H1 (cell line): ENCODE data around the gene MED12L. TPM values are rescaled to one million over a fixed set of nuclear protein-coding genes. Genes with fewer than 3 reads are reported as not detected.

ENCODE experiments used
- CTCF ChIA-PET: fragments of 300-600 bp; sonication (Branson Sonifier 250); formaldehyde crosslinking; loops from one replicate; lab custom pipeline; 2021; ENCODE audit not compliant: partially characterized antibody; lab: Charles Lee
- POLR2A ChIA-PET: fragments of 300-600 bp; sonication (Branson Sonifier 250); formaldehyde crosslinking; loops from one replicate; lab custom pipeline; 2021; ENCODE audit warnings: inconsistent platforms; ENCODE audit not compliant: partially characterized antibody; lab: Charles Lee
- DNase-seq, 2 experiments: peaks; one replicate each; pipeline versions ENCODE4 v3.0.0 to v3.0.0-alpha.2; 2010 to 2022; ENCODE audit warnings: low spot score in 2 of 2, low read depth in 1 of 2, mixed read lengths in 1 of 2
- FAIRE-seq: peaks from 2 replicates; lab custom pipeline; 2011; peaks lifted over from hg19 to GRCh38; lab: Jason Lieb, UNC
- H2AFZ ChIP-seq: 2 replicates; pipeline ENCODE4 v1.8.1; 2012; ENCODE audit warnings: low read length, inconsistent platforms
- H2AK5ac ChIP-seq: 2 replicates; pipeline ENCODE4 v1.6.1; 2013; ENCODE audit warnings: low read depth, low read length
- H2BK120ac ChIP-seq: replicated peaks from 2 replicates; pipeline ENCODE3; 2013; ENCODE audit warnings: low read depth, low read length, inconsistent platforms
- H2BK12ac ChIP-seq: 2 replicates; pipeline ENCODE4 v1.6.1; 2013; ENCODE audit warnings: low read depth, low read length
- H2BK15ac ChIP-seq: 2 replicates; pipeline ENCODE4 v1.6.1; 2013; ENCODE audit warnings: low read length
- H2BK20ac ChIP-seq: 2 replicates; pipeline ENCODE4 v1.6.1; 2013; ENCODE audit warnings: low read length
- H2BK5ac ChIP-seq: 2 replicates; pipeline ENCODE4 v1.6.1; 2013; ENCODE audit warnings: low read depth, low read length
- H3K14ac ChIP-seq: 2 replicates; pipeline ENCODE4 v1.6.1; 2013; ENCODE audit warnings: inconsistent platforms; ENCODE audit not compliant: insufficient read length
- H3K18ac ChIP-seq: 2 replicates; pipeline ENCODE4 v1.6.1; 2013; ENCODE audit warnings: low read length; ENCODE audit errors: extremely low read depth
- H3K23ac ChIP-seq: 2 replicates; pipeline ENCODE4 v1.6.1; 2013; ENCODE audit warnings: inconsistent platforms; ENCODE audit not compliant: insufficient read length
- H3K23me2 ChIP-seq: 2 replicates; pipeline ENCODE4 v1.6.1; 2013; ENCODE audit warnings: low read depth, low read length
- H3K27ac ChIP-seq: 2 replicates; pipeline ENCODE4 v1.6.1; 2011; ENCODE audit warnings: low read depth, low read length, inconsistent platforms
- H3K27me3 ChIP-seq, 4 experiments: replicated peaks in 1 of 4; 1 replicate in 1 of 4; 2 replicates in 3 of 4; pipeline versions ENCODE4 v1.6.1 to v1.8.1; 2011 to 2013; ENCODE audit warnings: low read length in 3 of 4, mild to moderate bottlenecking in 3 of 4, inconsistent platforms in 2 of 4, mixed read lengths in 2 of 4, moderate library complexity in 1 of 4; ENCODE audit not compliant: control insufficient read depth in 3 of 4, insufficient read depth in 3 of 4; ENCODE audit errors: extremely low read depth in 1 of 4
- H3K36me3 ChIP-seq, 4 experiments: 2 replicates each; pipeline versions ENCODE4 v1.6.1 to v1.8.1; 2011 to 2013; ENCODE audit warnings: mild to moderate bottlenecking in 4 of 4, low read length in 3 of 4, moderate library complexity in 2 of 4, control low read depth in 1 of 4, inconsistent platforms in 1 of 4; ENCODE audit not compliant: insufficient read depth in 4 of 4, control insufficient read depth in 2 of 4
- H3K4ac ChIP-seq: replicated peaks from 2 replicates; pipeline ENCODE3; 2013; ENCODE audit warnings: low read length, low read depth, mixed read lengths, inconsistent platforms; ENCODE audit not compliant: insufficient read length
- H3K4me1 ChIP-seq, 4 experiments: replicated peaks in 1 of 4; 1 replicate in 1 of 4; 2 replicates in 3 of 4; pipeline versions ENCODE4 v1.6.1 to v1.8.1; 2011 to 2013; ENCODE audit warnings: low read length in 3 of 4, inconsistent platforms in 2 of 4, mixed read lengths in 1 of 4; ENCODE audit not compliant: insufficient read depth in 4 of 4, control insufficient read depth in 3 of 4
- H3K4me2 ChIP-seq, 2 experiments: 2 replicates each; pipeline versions ENCODE4 v1.6.1 to v1.8.1; 2011 to 2013; ENCODE audit warnings: low read depth in 2 of 2, low read length in 2 of 2, control low read depth in 1 of 2, inconsistent platforms in 1 of 2, mild to moderate bottlenecking in 1 of 2; ENCODE audit not compliant: insufficient read depth in 1 of 2
- H3K4me3 ChIP-seq, 4 experiments: fragments of 200-600, 300-600 bp in 1 of 4; sonication (generic), shearing (Covaris generic), sonication (Bioruptor Twin) in 1 of 4; 2 replicates each; pipeline versions ENCODE4 v1.5.1 to v1.8.1; 2011 to 2016; ENCODE audit warnings: low read length in 4 of 4, low read depth in 3 of 4, control low read depth in 2 of 4, inconsistent platforms in 2 of 4, mild to moderate bottlenecking in 2 of 4, mixed read lengths in 1 of 4, moderate library complexity in 1 of 4; ENCODE audit not compliant: insufficient read depth in 2 of 4; ENCODE audit errors: extremely low read depth in 1 of 4
- H3K56ac ChIP-seq: replicated peaks from 2 replicates; pipeline ENCODE3; 2013; ENCODE audit warnings: low read depth, mild to moderate bottlenecking, mixed read lengths, low read length, inconsistent platforms; ENCODE audit not compliant: insufficient read length
- H3K79me1 ChIP-seq: 2 replicates; pipeline ENCODE4 v1.6.1; 2013; ENCODE audit warnings: low read depth, low read length, control low read depth
- H3K79me2 ChIP-seq, 2 experiments: 2 replicates each; pipeline versions ENCODE4 v1.6.1 to v1.8.1; 2012 to 2013; ENCODE audit warnings: low read length in 2 of 2, mild to moderate bottlenecking in 2 of 2, inconsistent platforms in 1 of 2; ENCODE audit not compliant: insufficient read depth in 2 of 2, control insufficient read depth in 1 of 2
- H3K9ac ChIP-seq, 4 experiments: replicated peaks in 1 of 4; 1 replicate in 1 of 4; 2 replicates in 3 of 4; pipeline versions ENCODE4 v1.6.1 to v1.8.1; 2011 to 2013; ENCODE audit warnings: low read depth in 3 of 4, low read length in 3 of 4, control low read depth in 2 of 4, mild to moderate bottlenecking in 2 of 4, moderate library complexity in 2 of 4, inconsistent platforms in 1 of 4; ENCODE audit errors: extremely low read depth in 1 of 4
- H3K9me3 ChIP-seq, 2 experiments: 2 replicates each; pipeline versions ENCODE4 v1.6.1 to v1.8.1; 2012 to 2013; ENCODE audit warnings: mild to moderate bottlenecking in 2 of 2, moderate library complexity in 2 of 2, control low read depth in 1 of 2, inconsistent platforms in 1 of 2, low read depth in 1 of 2, low read length in 1 of 2, mixed read lengths in 1 of 2; ENCODE audit not compliant: insufficient read depth in 2 of 2
- H4K20me1 ChIP-seq, 2 experiments: replicated peaks in 1 of 2; 2 replicates each; pipeline versions ENCODE3 to v1.8.1; 2011 to 2013; ENCODE audit warnings: inconsistent platforms in 2 of 2, low read length in 2 of 2, mild to moderate bottlenecking in 1 of 2; ENCODE audit not compliant: insufficient read depth in 2 of 2, control insufficient read depth in 1 of 2
- H4K5ac ChIP-seq: 2 replicates; pipeline ENCODE4 v1.6.1; 2013; ENCODE audit warnings: low read length, low read depth, mixed read lengths, inconsistent platforms; ENCODE audit not compliant: insufficient read length
- H4K8ac ChIP-seq: 2 replicates; pipeline ENCODE4 v1.8.0; 2013; ENCODE audit warnings: mild to moderate bottlenecking, moderate library complexity, low read length, inconsistent platforms; ENCODE audit not compliant: insufficient read depth; ENCODE audit errors: extremely low read depth
- H4K91ac ChIP-seq: replicated peaks from 2 replicates; pipeline ENCODE3; 2013; ENCODE audit warnings: low read length, mixed read lengths, inconsistent platforms; ENCODE audit not compliant: insufficient read length
- HDAC2 ChIP-seq, 2 experiments: fragments of 300-600 bp in 1 of 2; sonication (generic) in 1 of 2; IDR thresholded peaks; 2 replicates each; pipeline ENCODE4 v1.6.1; 2011 to 2012; ENCODE audit warnings: low read depth in 2 of 2, low read length in 2 of 2, mild to moderate bottlenecking in 2 of 2, moderate library complexity in 2 of 2, borderline replicate concordance in 1 of 2, inconsistent platforms in 1 of 2
- POLR2A ChIP-seq, 2 experiments: IDR thresholded peaks; 1 replicate in 1 of 2; 2 replicates in 1 of 2; pipeline ENCODE4 v1.6.1; 2011; ENCODE audit warnings: low read depth in 2 of 2, low read length in 2 of 2, mild to moderate bottlenecking in 2 of 2; ENCODE audit errors: control extremely low read depth in 1 of 2
- SAP30 ChIP-seq: fragments of 300-600 bp; sonication (generic); IDR thresholded peaks from 2 replicates; pipeline ENCODE4 v1.7.1; 2012; ENCODE audit warnings: low read length, moderate library complexity, mild to moderate bottlenecking, inconsistent platforms; ENCODE audit not compliant: insufficient read depth, insufficient replicate concordance
- SIX5 ChIP-seq: IDR thresholded peaks from 2 replicates; pipeline ENCODE4 v1.6.1; 2011; ENCODE audit warnings: mild to moderate bottlenecking, low read depth, low read length
- WGBS, 2 experiments: shearing (Covaris generic) in 1 of 2; methylation state at CpG; one replicate each; pipeline versions ENCODE4 v1.1.6 to v1.1.7; 2013 to 2015; ENCODE audit warnings: low lambda C conversion rate in 2 of 2, mixed read lengths in 2 of 2, inconsistent platforms in 1 of 2, low coverage in 1 of 2, missing lambda C conversion rate in 1 of 2; ENCODE audit not compliant: insufficient replicate concordance in 2 of 2, insufficient coverage in 1 of 2, insufficient read length in 1 of 2; ENCODE audit errors: extremely low coverage in 1 of 2, missing lambda C conversion rate in 1 of 2; 5-methylcytosine and 5-hydroxymethylcytosine counted together
- polyA plus RNA-seq, 7 experiments: library from polyadenylated mRNA; depleted of rRNA in 3 of 7; stranded (reverse) in 5 of 7; unstranded in 2 of 7; fragments of >200 nt in 5 of 7; fragments of 200-250 nt in 2 of 7; gene quantifications; 1 replicate in 5 of 7; 2 replicates in 1 of 7; 4 replicates in 1 of 7; pipeline versions ENCODE4 v1.2.1 to v1.2.3, GENCODE V29; 2011 to 2013; ENCODE audit warnings: missing spikeins in 2 of 7, mixed read lengths in 2 of 7
- total RNA-seq: library from RNA; stranded (reverse); fragmentation: NEBNext Ultra II Directional; extraction: Animal tissue kit (Norgen Biotek cat#: 25700); gene quantifications from 2 replicates; pipeline ENCODE4 v1.2.1, GENCODE V29; 2021

MED12L gene
- total and polyA plus RNA-seq, 2 of the 8 experiments (the other 6 are each of a cell fraction or from before 2014, with no cell fraction given) = 3.6 to 26.2 TPM

DNA sequence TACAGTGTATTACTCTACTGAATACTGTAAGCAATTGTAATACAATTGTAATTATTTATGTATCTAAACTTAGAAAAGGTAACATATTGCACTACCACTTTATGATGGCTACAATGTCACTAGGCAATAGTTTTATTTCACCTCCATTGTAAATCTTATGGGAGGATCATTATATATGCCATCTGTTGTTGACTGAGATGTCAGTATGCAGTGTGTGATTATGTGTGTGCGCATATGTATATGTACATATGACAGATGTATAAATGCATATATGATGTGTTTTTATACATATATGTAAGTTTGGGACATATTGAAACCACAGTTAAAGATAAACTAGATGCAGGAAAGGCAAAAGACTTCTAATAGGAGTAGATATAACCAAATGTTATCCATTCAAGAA is 366.9 kb downstream of the MED12L start:
- FAIRE-seq (no peak), DNase-seq (no peak)
- Histone ChIP-seq H3K9me3 (no peaks in the 10 kb centered on the region), H2AFZ (no peak overlapping the region), H3K23ac (no peak overlapping the region), H2BK120ac (no peak overlapping the region), H3K27ac (no peak overlapping the region), H2BK5ac (no peak overlapping the region), H3K4me1 (no peaks in the 10 kb centered on the region), H4K8ac (no peak overlapping the region), H3K4ac (no peak overlapping the region), H3K36me3 (no peaks in the 10 kb centered on the region), H2BK20ac (no peak overlapping the region), H2BK15ac (no peak overlapping the region), H3K14ac (no peak overlapping the region), H4K20me1 (no peaks in the 10 kb centered on the region), H2AK5ac (no peak overlapping the region), H4K5ac (no peak overlapping the region), H3K79me2 (no peaks in the 10 kb centered on the region), H3K4me2 (no peak overlapping the region), H3K79me1 (no peaks in the 10 kb centered on the region), H3K56ac (no peak overlapping the region), H3K27me3 (peaks cover 0 to 1% (median 0%) of the 10 kb centered on the region in 4 experiments; a peak in 1 of 7 replicates), H3K18ac (no peak overlapping the region), H3K9ac (no peak overlapping the region), H3K4me3 (no peak overlapping the region), H2BK12ac (no peak overlapping the region), H3K23me2 (no peaks in the 10 kb centered on the region), H4K91ac (no peak overlapping the region)
- CTCF ChIA-PET = interaction anchor here (0.6 kb wide), 1 partner anchor 120 kb away, joined by 3 read pairs; no protein-coding TSS in a partner anchor
- 4% methylated on average over 1 of the region's 1 CpG; no CpG with 5 or more reads in 1 of the 2 experiments for WGBS, 2 experiments
- TF ChIP-seq HDAC2 (IDR thresholded peaks at IDR 0.05; ENCODE audit: borderline replicate concordance in 1 of 2, low read depth in 2 of 2, low read length in 2 of 2) (no peak), SAP30 (no peak), SIX5 (no peak), POLR2A (IDR thresholded peaks at IDR 0.05; ENCODE audit: control extremely low read depth in 1 of 2, low read depth in 2 of 2, low read length in 2 of 2) (no peak)
- POLR2A ChIA-PET = no interaction called here
